ENCODE measurements around the gene SLC7A5.
"Not testable (repeated sequence)": the region's sequence is repeated elsewhere in the genome, so short reads cannot be mapped to it uniquely, and the experiment has no call there.

Gene SLC7A5

DNA sequence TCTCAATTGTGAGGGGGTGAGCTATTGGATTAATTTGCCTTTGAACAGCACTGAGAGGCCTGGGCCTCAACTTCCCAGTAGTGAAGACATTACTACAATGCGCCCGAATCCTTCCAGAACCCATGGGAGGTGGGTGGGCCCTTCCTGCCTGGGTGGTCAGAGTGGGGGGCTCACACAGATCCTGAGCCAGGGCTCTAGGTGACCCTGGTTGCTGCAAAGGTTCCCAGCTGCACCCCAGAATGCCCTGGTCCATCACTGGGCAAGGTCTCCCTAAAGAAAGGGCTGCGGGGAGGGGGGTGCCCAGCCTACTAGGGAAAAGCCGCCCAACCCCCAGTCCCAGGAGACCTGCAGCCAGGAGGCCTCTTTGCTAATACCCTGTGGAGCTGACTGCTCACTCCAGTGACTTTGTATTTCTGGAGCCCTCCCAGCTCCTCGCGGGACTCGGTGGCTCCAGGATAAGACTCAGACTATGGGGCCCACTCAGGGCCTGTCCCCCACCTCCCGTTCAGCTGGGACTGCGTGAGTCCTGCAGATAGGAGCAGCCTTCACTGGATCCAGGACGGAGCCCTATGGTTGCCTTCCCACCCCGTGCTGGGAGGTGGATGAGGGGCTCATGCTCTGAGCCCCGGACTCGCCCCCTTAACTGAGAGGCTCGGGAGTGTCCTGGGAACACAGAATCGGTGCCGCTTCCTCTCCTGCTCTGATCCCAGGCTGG, 40.2 kb downstream of the SLC7A5 start:
- TF ChIP-seq, protein P1, sequence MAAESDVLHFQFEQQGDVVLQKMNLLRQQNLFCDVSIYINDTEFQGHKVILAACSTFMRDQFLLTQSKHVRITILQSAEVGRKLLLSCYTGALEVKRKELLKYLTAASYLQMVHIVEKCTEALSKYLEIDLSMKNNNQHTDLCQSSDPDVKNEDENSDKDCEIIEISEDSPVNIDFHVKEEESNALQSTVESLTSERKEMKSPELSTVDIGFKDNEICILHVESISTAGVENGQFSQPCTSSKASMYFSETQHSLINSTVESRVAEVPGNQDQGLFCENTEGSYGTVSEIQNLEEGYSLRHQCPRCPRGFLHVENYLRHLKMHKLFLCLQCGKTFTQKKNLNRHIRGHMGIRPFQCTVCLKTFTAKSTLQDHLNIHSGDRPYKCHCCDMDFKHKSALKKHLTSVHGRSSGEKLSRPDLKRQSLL (tag by site-specific recombination; IDR thresholded peaks at IDR 0.05), result peak; percentile 45; the same call in 1 of the 2 replicates
- TF ChIP-seq FEZF1 (tag by site-specific recombination; IDR thresholded peaks at IDR 0.05) (peak; percentile 35; the same call in 1 of the 2 replicates), MYNN (tag by site-specific recombination; IDR thresholded peaks at IDR 0.05; ENCODE audit: borderline replicate concordance) (no peak), ZNF692 (tag by site-specific recombination; IDR thresholded peaks at IDR 0.05) (peak; percentile 96), ZNF654 (tag by site-specific recombination; IDR thresholded peaks at IDR 0.05; ENCODE audit: low read depth) (no peak), ZNF670 (tag by site-specific recombination; IDR thresholded peaks at IDR 0.05; ENCODE audit: low read depth) (no peak), ZNF366 (tag by site-specific recombination; conservative IDR thresholded peaks at IDR 0.05) (no peak), ZFP69B (tag by site-specific recombination; IDR thresholded peaks at IDR 0.05) (peak; percentile 93), IKZF3 (tag by site-specific recombination; IDR thresholded peaks at IDR 0.05) (0 out of 2 replicates have a peak, but pooled peaks have one; percentile 13), ZNF530 (tag by site-specific recombination; IDR thresholded peaks at IDR 0.05; ENCODE audit: low read depth) (no peak)
- CTCF ChIA-PET, result interaction anchor here (0.6 to 2.5 kb wide), 2 partner anchors 21 to 656 kb away, joined by 3 to 7 read pairs; no protein-coding TSS in a partner anchor
- Histone ChIP-seq H3K4me3 (ENCODE audit: low read depth, low read length) (no peak overlapping the region), H3K9me3 (ENCODE audit: control insufficient read depth, insufficient read depth, low read depth, low read length) (no peaks in the 10 kb centered on the region), H3K27ac (ENCODE audit: extremely low read depth, low read depth, low read length) (no peak overlapping the region), H3K36me3 (ENCODE audit: control insufficient read depth in 2 of 2, insufficient read depth in 1 of 2, low read length in 2 of 2) (peaks cover 0 to 27% of the 10 kb centered on the region in 2 experiments; a peak in 1 of 3 replicates), H3K4me1 (ENCODE audit: control insufficient read depth, insufficient read depth, low read length) (no peaks in the 10 kb centered on the region)
- POLR2A ChIA-PET, result no interaction called here

- Histone ChIP-seq H3K4me3 (ENCODE audit: low read depth, low read length) (no peak overlapping the region), H3K9me3 (ENCODE audit: control insufficient read depth, insufficient read depth, low read depth, low read length) (no peaks in the 10 kb centered on the region), H3K27ac (ENCODE audit: extremely low read depth, low read depth, low read length) (no peak overlapping the region), H3K36me3 (ENCODE audit: control insufficient read depth in 2 of 2, insufficient read depth in 1 of 2, low read length in 2 of 2) (peaks cover 0 to 22% of the 10 kb centered on the region in 2 experiments; a peak in 1 of 3 replicates), H3K4me1 (ENCODE audit: control insufficient read depth, insufficient read depth, low read length) (no peaks in the 10 kb centered on the region)
- TF ChIP-seq SCRT2 (tag by site-specific recombination; IDR thresholded peaks at IDR 0.05) (peak; percentile 55), ZNF416 (tag by site-specific recombination; IDR thresholded peaks at IDR 0.05) (no peak)
- ChIA-PET POLR2A (interaction anchor here (0.9 kb wide), 1 partner anchor 22 kb away, joined by 3 read pairs; no protein-coding TSS in a partner anchor), CTCF (interaction anchor here (2.5 kb wide), 1 partner anchor 21 kb away, joined by 7 read pairs; no protein-coding TSS in a partner anchor)
Measured at GRCh38 chr16:87828071-87828906, 41.0 kb downstream of the SLC7A5 start.

- not testable (repeated sequence) for H3K4me3 ChIP-seq (ENCODE audit: low read depth, low read length); H3K4me1 ChIP-seq (ENCODE audit: control insufficient read depth, insufficient read depth, low read length); H3K27ac ChIP-seq (ENCODE audit: extremely low read depth, low read depth, low read length); H3K9me3 ChIP-seq (ENCODE audit: control insufficient read depth, insufficient read depth, low read depth, low read length)
- ChIA-PET CTCF (interaction anchor here (2.5 kb wide), 1 partner anchor 22 kb away, joined by 7 read pairs; no protein-coding TSS in a partner anchor), POLR2A (interaction anchor here (0.9 kb wide), 1 partner anchor 22 kb away, joined by 3 read pairs; no protein-coding TSS in a partner anchor)
- peaks cover 0 to 15% of the 10 kb centered on the region in 2 experiments; a peak in 1 of 3 replicates for H3K36me3 ChIP-seq (ENCODE audit: control insufficient read depth in 2 of 2, insufficient read depth in 1 of 2, low read length in 2 of 2)
- TF ChIP-seq, protein P2, sequence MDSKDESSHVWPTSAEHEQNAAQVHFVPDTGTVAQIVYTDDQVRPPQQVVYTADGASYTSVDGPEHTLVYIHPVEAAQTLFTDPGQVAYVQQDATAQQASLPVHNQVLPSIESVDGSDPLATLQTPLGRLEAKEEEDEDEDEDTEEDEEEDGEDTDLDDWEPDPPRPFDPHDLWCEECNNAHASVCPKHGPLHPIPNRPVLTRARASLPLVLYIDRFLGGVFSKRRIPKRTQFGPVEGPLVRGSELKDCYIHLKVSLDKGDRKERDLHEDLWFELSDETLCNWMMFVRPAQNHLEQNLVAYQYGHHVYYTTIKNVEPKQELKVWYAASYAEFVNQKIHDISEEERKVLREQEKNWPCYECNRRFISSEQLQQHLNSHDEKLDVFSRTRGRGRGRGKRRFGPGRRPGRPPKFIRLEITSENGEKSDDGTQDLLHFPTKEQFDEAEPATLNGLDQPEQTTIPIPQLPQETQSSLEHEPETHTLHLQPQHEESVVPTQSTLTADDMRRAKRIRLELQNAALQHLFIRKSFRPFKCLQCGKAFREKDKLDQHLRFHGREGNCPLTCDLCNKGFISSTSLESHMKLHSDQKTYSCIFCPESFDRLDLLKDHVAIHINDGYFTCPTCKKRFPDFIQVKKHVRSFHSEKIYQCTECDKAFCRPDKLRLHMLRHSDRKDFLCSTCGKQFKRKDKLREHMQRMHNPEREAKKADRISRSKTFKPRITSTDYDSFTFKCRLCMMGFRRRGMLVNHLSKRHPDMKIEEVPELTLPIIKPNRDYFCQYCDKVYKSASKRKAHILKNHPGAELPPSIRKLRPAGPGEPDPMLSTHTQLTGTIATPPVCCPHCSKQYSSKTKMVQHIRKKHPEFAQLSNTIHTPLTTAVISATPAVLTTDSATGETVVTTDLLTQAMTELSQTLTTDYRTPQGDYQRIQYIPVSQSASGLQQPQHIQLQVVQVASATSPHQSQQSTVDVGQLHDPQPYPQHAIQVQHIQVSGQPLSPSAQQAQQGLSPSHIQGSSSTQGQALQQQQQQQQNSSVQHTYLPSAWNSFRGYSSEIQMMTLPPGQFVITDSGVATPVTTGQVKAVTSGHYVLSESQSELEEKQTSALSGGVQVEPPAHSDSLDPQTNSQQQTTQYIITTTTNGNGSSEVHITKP (tag by site-specific recombination; IDR thresholded peaks at IDR 0.05), result peak; percentile 83
Measured at GRCh38 chr16:87827588-87827915, 41.8 kb downstream of the SLC7A5 start.
